MM.1S (cell line): ENCODE data around the gene ORC2.

ENCODE experiments used
- EZH2 ChIP-seq: fragments of 300-600 bp; sonication (generic); optimal IDR thresholded peaks from 2 replicates; pipeline ENCODE3; 2017; ENCODE audit warnings: low read depth, mild to moderate bottlenecking, antibody characterized with exemption, low read length, mixed read lengths
- EZH2phosphoT487 ChIP-seq: fragments of 300-600 bp; sonication (generic); IDR thresholded peaks from 2 replicates; pipeline ENCODE4 v1.6.1; 2018; ENCODE audit warnings: antibody characterized with exemption, low read length
- TF ChIP-seq, protein P1 (sequence below): fragments of 300-600 bp; sonication (generic); IDR thresholded peaks from 2 replicates; pipeline ENCODE4 v1.5.1; 2016; ENCODE audit warnings: antibody characterized with exemption, low read length, mixed read lengths

DNA sequence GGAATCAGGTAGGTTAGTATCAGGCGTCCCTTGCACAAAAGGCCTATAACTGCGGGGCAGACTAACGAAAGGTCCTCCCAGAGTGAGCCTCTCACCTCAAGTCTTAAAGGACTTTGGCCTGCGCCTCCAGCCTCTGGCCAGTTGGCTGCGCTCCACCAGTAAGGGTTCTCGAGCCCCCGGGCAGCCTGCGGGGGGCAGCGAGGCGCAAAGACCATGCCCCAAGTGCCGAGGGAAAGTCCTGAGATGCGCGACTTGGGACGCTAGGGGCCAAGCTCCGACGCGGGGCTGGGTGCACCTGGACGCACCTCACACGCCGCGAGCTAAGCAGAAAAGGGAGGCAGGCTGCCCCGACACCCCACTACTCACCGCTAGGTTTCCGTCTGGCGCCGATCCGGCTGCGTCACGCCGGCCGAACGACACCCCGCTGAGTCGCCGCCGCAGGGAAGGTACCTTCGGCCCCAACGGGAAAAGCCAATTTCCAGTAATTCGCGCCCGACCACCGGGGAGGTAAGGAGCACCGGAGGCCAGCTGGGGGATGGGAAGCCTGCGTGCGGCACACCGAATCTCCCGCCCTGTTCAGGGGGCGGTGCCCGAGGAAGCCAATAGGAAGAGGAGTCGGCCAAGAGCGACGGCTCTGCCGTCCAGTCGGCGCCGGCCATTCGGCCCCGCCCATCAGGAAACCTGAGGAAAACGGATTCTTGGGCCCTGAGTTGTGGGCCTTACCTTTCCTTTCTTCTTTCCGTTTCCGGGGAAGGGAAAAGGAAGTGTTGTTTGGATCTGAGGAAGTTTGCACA is at the start of gene ORC2:
- TF ChIP-seq, protein P1, sequence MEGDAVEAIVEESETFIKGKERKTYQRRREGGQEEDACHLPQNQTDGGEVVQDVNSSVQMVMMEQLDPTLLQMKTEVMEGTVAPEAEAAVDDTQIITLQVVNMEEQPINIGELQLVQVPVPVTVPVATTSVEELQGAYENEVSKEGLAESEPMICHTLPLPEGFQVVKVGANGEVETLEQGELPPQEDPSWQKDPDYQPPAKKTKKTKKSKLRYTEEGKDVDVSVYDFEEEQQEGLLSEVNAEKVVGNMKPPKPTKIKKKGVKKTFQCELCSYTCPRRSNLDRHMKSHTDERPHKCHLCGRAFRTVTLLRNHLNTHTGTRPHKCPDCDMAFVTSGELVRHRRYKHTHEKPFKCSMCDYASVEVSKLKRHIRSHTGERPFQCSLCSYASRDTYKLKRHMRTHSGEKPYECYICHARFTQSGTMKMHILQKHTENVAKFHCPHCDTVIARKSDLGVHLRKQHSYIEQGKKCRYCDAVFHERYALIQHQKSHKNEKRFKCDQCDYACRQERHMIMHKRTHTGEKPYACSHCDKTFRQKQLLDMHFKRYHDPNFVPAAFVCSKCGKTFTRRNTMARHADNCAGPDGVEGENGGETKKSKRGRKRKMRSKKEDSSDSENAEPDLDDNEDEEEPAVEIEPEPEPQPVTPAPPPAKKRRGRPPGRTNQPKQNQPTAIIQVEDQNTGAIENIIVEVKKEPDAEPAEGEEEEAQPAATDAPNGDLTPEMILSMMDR: peak; percentile 79
- TF ChIP-seq EZH2 (no peak), EZH2phosphoT487 (no peak)
